Cardiac fibroblast (primary cell): ENCODE results near the gene SYT7.

Source experiments
- DNase-seq, 2 donors: peaks; one replicate each; pipeline versions ENCODE4 v3.0.0 to v3.0.0-alpha.2; 2010; ENCODE audit warnings: low read depth in 2 of 2
- H3K4me3 ChIP-seq, 2 donors: replicated peaks in 1 of 2; 1 replicate in 1 of 2; 2 replicates in 1 of 2; pipeline ENCODE4 v1.5.1; 2011; ENCODE audit warnings: low read depth in 2 of 2, low read length in 2 of 2, mild to moderate bottlenecking in 2 of 2, moderate library complexity in 1 of 2
- TF ChIP-seq, protein P1 (sequence below): IDR thresholded peaks from one replicate; pipeline ENCODE4 v1.5.1; 2011; ENCODE audit warnings: low read depth, mild to moderate bottlenecking, low read length, inconsistent platforms

The SYT7 gene

DNA sequence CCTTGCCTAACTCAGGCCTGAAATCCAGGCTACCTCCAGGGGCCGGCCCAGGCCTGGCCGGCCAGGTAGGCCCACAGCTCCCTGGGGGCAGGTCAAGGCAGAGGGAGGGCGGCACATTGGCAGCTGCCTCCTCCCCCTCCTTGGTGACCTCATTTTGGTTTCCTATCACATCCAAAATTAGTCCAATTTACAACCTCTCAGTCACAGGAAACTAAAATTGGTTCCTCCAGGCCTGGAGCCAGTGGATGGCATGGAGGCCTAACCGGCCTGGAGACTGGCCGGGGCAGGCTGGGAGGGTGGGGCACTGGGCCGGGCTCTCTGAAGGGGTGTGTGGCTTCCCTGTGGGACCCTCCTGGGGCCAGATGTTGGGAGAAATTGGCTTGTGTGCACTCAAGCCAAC lies 36.4 kb downstream of the SYT7 start:
- no peak for DNase-seq
- TF ChIP-seq, protein P1, sequence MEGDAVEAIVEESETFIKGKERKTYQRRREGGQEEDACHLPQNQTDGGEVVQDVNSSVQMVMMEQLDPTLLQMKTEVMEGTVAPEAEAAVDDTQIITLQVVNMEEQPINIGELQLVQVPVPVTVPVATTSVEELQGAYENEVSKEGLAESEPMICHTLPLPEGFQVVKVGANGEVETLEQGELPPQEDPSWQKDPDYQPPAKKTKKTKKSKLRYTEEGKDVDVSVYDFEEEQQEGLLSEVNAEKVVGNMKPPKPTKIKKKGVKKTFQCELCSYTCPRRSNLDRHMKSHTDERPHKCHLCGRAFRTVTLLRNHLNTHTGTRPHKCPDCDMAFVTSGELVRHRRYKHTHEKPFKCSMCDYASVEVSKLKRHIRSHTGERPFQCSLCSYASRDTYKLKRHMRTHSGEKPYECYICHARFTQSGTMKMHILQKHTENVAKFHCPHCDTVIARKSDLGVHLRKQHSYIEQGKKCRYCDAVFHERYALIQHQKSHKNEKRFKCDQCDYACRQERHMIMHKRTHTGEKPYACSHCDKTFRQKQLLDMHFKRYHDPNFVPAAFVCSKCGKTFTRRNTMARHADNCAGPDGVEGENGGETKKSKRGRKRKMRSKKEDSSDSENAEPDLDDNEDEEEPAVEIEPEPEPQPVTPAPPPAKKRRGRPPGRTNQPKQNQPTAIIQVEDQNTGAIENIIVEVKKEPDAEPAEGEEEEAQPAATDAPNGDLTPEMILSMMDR, result no peak
- no peak overlapping the region for H3K4me3 ChIP-seq

DNA sequence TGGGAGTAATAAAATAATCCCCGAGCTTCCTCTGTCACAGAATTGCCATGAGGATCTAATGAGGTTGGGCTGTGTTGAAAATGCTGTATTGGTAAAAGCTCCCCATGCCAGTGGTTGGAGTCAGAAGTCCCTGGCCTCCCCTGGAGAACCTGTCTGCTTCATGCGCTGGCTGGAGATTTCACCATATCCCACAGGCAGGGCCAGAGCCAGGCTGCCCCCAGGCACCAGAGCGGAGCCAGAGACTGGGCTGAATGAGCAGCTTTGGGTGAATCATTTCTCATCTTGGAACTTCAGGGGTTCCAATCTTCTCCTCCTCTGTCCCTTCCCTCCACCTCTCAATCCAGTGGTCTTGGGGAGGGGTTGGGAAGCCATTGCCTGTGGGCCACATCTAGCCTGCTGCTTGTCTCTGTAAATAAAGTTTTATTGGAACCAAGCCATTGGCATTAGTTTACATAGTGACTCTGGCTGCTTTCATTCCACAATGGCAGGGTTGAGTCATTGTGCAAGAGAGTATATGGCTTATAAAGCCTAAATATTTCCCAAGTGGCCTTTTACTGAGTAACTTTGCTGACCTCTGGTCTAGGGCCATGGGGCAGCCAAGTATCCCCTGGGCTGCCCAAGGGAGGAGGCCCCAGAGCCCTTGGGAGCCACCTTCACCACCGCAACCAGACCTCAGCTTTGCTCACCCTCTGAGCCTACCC lies 37.1 kb downstream of the SYT7 start:
- DNase-seq, result peak; percentile 49 to 83
- TF ChIP-seq, protein P1, result no peak
- no peak overlapping the region for H3K4me3 ChIP-seq

DNA sequence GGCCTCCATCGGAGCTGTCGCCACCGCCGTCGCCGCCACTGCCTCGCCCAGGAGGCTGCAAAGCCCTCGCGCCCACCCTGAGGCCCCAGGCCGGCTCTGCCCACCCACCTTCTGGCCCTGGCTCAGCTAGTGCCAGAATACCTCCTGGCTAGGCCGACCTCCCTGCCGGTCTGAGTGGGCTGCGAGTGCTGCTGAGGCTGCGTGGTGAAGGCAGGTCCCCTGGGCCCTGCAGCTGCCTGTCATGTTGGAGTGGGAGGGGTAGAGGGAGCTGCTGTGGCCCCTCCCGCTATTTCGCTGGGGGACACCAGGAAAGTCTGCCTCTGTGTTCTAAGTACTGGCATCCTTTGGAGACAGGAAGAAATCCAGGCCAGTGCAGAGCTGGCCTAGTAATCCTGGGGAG lies 38.2 kb downstream of the SYT7 start:
- DNase-seq, result no peak
- TF ChIP-seq, protein P1, result no peak
- H3K4me3 ChIP-seq, result no peak overlapping the region

DNA sequence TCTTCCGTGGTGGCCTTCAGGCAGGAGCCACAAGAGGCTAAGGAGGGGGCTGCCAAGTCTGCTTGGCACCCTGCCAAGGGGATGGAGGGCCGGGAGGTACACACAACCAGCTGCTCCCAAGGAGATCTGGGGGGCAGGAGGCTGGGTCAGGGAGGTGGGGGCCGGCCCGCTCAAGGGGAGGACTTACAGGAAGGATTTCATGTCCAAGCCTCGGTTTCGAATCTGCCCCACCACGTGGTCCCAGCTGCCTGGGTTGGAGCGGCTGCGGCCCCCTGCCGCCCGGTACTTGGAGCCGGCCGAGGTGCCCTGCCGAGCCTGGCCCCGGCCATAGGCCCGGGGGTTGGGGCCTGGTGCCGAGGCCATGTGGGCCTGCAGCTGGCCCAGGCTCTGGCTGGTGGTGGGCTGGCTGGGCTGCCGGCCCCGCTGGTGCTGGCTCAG lies 38.8 kb downstream of the SYT7 start:
- peak in 1 of 2 donors; percentile 17 for DNase-seq
- TF ChIP-seq, protein P1, result no peak
- no peak overlapping the region for H3K4me3 ChIP-seq

DNA sequence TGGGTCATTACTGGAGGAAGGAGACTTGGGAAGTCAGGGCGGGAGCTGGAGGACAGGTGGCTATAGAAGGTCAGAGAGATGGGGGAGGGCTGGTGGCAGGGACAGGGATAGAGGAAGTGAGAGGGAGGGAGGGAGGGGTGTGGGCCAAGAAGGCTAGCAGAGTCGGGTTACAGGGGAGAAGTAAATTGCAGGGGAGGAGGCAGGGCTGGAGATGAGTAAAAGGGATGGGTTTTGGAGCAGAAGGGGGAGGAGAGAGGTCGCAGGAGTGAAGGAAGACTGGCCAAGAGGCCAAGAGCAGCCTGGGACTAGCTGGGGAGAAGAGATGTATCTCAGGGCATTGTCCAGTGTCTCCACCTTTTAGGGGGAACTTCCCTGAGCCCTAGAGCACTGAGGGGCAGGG lies 39.3 kb downstream of the SYT7 start:
- DNase-seq, result peak; percentile 39 to 42
- TF ChIP-seq, protein P1, result no peak
- H3K4me3 ChIP-seq, result no peak overlapping the region

DNA sequence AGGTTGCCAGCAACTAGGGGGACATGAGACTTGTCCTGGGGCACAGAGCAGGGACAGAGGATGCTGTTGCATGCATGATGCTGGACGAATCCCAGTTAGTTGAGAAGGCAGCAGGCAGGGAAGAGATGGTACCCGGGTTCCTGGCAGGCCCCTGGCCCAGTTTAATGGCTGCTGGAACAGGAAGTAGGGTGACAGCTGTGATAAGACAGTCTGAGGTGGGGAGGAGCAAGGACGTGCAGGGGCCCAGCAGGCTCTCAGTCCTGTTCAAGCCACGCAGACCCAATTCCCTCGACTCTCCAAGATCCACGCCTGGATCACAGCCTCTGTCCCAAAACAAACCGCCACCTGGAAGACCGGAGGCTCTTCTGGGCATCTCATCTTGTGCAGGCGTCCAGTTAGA lies 40.3 kb downstream of the SYT7 start:
- no peak overlapping the region for H3K4me3 ChIP-seq
- DNase-seq, result no peak
- TF ChIP-seq, protein P1, result no peak
